ENCODE measurements around the gene PKNOX2. TPM values are rescaled to one million over a fixed set of nuclear protein-coding genes. Genes with fewer than 3 reads are reported as not detected.

The PKNOX2 gene
- total RNA-seq, 2 experiments from 2014 or later: not detected

- Histone ChIP-seq H3K27ac (ENCODE audit: low read depth, low read length, poor library complexity, severe bottlenecking) (no peak overlapping the region), H2AFZ (ENCODE audit: low read length) (no peak overlapping the region), H3K4me3 (ENCODE audit: low read depth, low read length, poor library complexity, severe bottlenecking) (no peak overlapping the region), H3K36me3 (ENCODE audit: insufficient read depth, low read length) (no peaks in the 10 kb centered on the region), H3K4me2 (ENCODE audit: low read length) (no peak overlapping the region), H3K4me1 (ENCODE audit: insufficient read depth, low read length, poor library complexity, severe bottlenecking) (no peaks in the 10 kb centered on the region), H3K9me2 (ENCODE audit: insufficient read depth, low read length) (no peaks in the 10 kb centered on the region), H4K20me1 (ENCODE audit: insufficient read depth, low read length) (no peaks in the 10 kb centered on the region), H3K9me3 (ENCODE audit: low read length) (no peaks in the 10 kb centered on the region), H3K79me2 (ENCODE audit: insufficient read depth, low read depth, low read length) (no peaks in the 10 kb centered on the region)
- intact Hi-C loops (cut with micrococcal nuclease; ENCODE audit: unreplicated experiment): no loop called here
- DNase-seq (ENCODE audit: low spot score): no peak
- BruUV-seq (replicated peaks): no TSS peak
- CTCF ChIA-PET (ENCODE audit: unreplicated experiment): no interaction called here
- POLR2A ChIA-PET: interaction anchor here (0.6 to 0.7 kb wide), 2 partner anchors 96 to 411 kb away, joined by 3 to 4 read pairs; no protein-coding TSS in a partner anchor
- TF ChIP-seq CTCF (conservative IDR thresholded peaks at IDR 0.05; ENCODE audit: low read length): no peak
- no peak for TF ChIP-seq EZH2phosphoT487 (IDR thresholded peaks at IDR 0.05; ENCODE audit: borderline replicate concordance, low read depth, low read length)
Observed at GRCh38 chr11:125481531-125481930, 317.0 kb downstream of the PKNOX2 start.

Small RNA genes within 50 kb of the gene (small RNA-seq; reads per million reads assigned to genes)
- gene RNU6-321P: not detected

Other genes with a start within 250 kb of the PKNOX2 start
- not detected in 2 replicates for gene HEPN1, start 245.5 kb upstream of the PKNOX2 start, total RNA-seq (2014; rRNA removed; shearing (Covaris generic))
- not detected in 2 replicates for gene HEPN1, start 245.5 kb upstream of the PKNOX2 start, total RNA-seq (2022)
- gene HEPACAM, start 228.7 kb upstream of the PKNOX2 start, total RNA-seq (2014; rRNA removed; shearing (Covaris generic)): not detected in 2 replicates
- not detected in 2 replicates for gene HEPACAM, start 228.7 kb upstream of the PKNOX2 start, total RNA-seq (2022)
- gene CCDC15, start 210.5 kb upstream of the PKNOX2 start, total RNA-seq (2014; rRNA removed; shearing (Covaris generic)): 9.8 and 10.6 TPM in 2 replicates
- gene CCDC15, start 210.5 kb upstream of the PKNOX2 start, total RNA-seq (2022): 9.6 and 11.7 TPM in 2 replicates
- gene SLC37A2, start 101.4 kb upstream of the PKNOX2 start, total RNA-seq (2014; rRNA removed; shearing (Covaris generic)): 0.57 and 0.82 TPM in 2 replicates
- 0.72 and 0.93 TPM in 2 replicates for gene SLC37A2, start 101.4 kb upstream of the PKNOX2 start, total RNA-seq (2022)
- 19.6 and 28.1 TPM in 2 replicates for gene TMEM218, start 53.1 kb upstream of the PKNOX2 start, total RNA-seq (2014; rRNA removed; shearing (Covaris generic))
- gene TMEM218, start 53.1 kb upstream of the PKNOX2 start, total RNA-seq (2022): 24.4 and 25.4 TPM in 2 replicates

All from OCI-LY7 (cell line).